ENCODE data around the gene SREBF2.
A peak's percentile ranks its signal among the peaks of the same experiment; 100 is the strongest.

SREBF2 gene

GRCh38 chr22:41909310-41910049, 76.6 kb downstream of the SREBF2 start:
- no peak for DNase-seq

- DNase-seq, result peak; percentile 44
Measured at GRCh38 chr22:41910050-41911000, 77.4 kb downstream of the SREBF2 start.

- peak; percentile 27 for DNase-seq
Measured at GRCh38 chr22:41911001-41911611, 78.2 kb downstream of the SREBF2 start.

- no peak for DNase-seq
Measured at GRCh38 chr22:41912338-41913039, 79.6 kb downstream of the SREBF2 start.

DNA sequence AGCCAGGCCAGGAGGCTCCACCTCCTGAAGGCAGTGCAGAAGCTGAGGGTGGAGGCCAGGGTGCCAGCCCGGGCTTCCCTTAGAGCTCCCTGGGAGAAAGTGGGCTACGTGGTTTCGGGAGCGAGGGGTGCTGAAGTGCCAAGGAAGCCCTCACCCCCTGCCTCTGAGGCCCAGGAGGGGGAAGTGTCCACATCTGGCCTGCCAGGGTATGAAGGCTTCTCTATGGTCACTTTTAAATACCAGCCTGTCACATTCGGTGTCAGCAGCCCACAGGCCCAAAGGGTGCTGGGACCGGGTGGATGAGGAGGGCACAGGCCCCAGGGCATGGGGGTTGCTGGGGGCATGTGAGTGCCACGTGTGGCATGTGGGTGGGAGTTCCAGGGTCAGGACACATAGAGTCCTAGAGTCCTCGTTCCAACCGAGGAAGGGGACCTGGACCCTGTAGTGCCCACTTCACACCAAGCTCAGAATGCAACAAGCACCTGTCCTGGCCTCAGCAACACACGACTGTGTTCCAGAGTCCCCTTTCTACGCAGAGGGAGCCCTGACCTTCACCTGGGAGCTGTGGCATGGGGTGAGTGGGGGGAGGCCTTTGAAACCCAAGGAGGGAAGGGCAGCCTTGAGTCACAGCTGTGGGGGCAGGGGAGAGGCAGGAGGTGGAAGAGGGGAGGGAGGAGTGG, 80.3 kb downstream of the SREBF2 start:
- DNase-seq, result no peak

DNA sequence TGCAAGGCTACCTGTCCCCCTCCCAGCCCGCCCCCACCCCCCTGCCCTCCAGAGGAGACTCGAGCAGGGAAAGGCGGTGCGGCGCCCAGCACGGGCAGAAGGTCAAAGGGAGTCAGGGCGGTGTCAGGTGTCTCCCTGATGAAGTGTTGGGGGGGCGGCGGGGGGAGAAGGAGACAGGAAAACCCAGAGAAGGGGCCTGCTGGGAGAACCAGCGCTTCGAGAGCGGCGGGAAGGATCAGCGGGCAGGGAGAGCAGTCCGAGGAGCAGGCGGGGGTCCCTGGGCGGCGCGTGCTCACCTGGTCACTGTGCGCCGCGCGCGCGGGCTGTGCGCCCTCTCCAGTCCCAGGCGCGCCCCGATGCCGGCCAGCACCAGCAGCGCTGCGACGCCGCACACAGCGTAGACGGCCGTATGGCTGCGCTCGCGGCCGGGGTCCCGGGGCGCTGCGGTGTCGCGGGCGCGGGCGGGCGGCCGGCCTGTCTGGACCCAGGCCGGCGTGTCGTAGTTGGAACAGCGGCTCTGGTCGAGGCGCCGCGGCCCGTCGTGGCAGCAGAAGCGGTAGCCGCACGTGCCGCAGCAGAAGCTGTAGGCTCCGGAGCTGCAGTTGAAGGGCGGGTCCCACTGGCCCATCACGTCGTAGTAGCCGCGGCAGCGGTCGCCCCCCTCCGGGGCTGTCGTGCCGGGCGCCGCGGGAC, 81.1 kb downstream of the SREBF2 start:
- no peak for DNase-seq

DNA sequence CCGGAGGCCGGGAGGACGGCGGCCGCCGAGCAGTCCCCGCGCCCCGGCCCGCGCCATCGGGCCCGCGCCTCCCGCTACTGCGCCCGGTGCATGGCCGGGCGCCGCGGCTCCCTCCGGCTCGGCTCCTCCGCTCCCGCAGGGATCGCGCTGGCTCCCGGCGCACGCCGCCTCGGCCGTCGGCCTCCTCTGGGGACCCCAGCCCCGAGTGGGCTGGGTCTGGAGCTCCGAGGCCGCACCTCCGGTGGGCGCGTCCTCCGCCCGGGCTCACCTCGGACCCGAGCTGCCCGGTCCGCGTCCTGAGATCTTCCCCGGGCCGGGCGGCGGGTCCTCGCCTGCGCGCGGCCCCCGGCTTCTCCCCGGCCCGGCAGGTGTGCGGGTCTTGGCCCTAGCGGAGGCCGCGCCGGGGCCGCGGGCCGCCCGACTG, 81.7 kb downstream of the SREBF2 start:
- no peak for DNase-seq

DNA sequence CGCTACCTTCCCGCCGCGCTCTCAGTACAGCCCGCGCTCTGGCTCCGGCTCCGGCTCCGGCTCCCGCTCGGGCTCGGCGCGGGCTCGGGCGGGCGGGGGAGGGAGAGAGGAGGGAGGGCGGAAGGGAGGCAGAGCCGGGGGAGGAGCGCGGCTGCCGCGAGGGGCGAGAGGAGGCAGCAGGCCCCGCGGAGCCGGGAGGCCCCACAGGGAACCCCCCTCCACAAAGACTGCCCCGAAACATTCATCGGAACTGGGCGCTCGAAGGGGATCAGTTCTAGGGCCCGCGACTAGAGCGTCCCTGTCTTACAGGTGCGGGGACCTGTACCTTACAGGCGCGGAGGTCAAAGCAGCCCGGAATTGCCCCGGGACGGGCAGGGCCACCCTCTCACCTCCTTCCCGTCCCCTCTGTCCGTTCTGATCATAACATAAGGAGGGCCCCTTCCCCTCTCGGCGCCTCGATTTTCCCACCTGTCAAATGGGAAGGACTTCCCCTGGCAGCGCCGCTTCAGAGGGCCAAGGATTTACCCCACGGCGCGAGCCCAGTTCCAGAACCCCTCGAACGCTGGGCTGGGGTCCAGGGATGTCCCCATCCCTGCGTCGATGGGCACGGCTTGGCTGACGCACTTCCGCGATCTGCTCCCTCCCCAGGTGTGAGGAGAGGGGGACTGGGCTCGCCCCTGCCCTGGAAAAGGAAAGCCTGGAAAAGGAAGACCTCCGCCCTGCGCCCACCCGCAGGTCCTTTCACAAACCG, 82.3 kb downstream of the SREBF2 start, which contains the start of gene SHISA8:
Gene SHISA8 (minus strand): TSS at position 40 of the 751 bp plus-strand sequence. CDS start 407 bp downstream, outside the sequence.
- peak; percentile 77 for DNase-seq

- no peak for DNase-seq
Measured at GRCh38 chr22:41915786-41916493, 83.0 kb downstream of the SREBF2 start.

GRCh38 chr22:41916745-41917358, 83.9 kb downstream of the SREBF2 start:
- no peak for DNase-seq

DNA sequence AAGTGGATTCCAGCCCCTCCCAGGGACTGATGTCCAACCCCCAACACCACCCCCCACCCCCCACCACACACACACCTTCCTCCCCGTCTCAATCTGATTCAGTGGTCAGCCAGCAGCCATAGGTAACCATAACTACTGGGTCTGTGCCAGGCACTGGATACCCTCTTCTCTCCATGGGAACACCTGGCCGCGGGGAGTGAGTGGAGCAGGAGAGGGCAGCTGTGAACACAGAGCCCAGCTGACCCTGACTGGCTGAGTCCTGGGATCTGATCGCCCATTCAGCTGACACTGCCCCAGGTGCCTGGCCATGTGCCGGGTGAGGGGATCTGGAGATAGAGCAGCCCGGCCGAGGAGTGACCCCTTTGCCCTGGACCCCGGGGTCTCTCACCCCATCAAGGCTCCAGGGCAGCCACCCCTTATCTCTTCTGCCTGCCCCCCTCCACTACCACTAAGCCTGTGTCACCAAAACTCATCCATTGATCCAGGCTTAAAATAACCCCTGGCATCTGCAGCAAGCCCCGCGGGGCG, 84.5 kb downstream of the SREBF2 start:
- no peak for DNase-seq

- DNase-seq, result peak; percentile 63
Measured at GRCh38 chr22:41917903-41918791, 85.2 kb downstream of the SREBF2 start.

DNA sequence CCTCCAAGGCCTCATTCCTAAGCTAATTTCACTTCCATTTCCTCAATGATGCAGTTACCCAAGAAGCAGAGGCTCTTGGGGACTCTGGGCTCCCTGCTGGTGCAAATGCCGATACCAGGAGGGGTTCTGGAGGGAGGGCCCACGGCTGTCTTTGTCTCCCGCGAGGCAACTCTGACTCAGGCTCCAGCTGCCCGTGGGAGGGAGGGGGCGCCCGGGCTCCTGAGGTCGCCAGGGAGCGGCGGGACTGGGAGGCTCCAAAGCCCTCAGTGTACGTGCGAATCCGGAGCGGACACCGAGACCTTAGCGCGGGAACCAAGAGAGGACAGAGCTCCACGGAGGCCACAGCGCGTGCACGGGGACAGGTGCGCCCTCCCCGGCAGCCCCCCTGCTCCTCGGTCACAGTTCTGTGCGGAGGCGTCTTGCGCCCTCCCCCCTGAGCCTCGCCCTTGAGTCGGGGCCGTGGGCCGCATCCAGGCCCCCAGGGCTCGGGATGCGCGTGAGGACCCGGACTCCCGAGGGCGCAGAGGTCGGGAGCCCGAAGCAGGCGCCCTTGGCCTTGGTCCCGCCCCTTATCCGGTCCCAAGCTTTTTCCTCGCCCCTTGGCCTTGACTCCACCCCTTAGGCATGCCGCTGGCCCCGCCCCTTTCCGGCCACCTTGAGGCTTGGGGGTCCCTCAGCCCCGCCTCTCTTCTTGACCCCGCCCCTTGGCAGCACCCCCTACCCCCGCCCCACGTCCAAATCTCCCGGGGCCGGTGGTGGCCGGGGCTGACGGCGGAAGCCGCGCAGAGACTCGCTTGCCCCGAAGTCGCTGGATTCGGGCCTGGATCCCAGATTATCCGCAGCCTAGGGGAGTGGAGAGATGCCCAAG, 86.7 kb downstream of the SREBF2 start:
- peak; percentile 64 for DNase-seq

- DNase-seq, result no peak
Measured at GRCh38 chr22:41920271-41920976, 87.5 kb downstream of the SREBF2 start.

GRCh38 chr22:41922328-41922727, 89.4 kb downstream of the SREBF2 start:
- no peak for DNase-seq

DNA sequence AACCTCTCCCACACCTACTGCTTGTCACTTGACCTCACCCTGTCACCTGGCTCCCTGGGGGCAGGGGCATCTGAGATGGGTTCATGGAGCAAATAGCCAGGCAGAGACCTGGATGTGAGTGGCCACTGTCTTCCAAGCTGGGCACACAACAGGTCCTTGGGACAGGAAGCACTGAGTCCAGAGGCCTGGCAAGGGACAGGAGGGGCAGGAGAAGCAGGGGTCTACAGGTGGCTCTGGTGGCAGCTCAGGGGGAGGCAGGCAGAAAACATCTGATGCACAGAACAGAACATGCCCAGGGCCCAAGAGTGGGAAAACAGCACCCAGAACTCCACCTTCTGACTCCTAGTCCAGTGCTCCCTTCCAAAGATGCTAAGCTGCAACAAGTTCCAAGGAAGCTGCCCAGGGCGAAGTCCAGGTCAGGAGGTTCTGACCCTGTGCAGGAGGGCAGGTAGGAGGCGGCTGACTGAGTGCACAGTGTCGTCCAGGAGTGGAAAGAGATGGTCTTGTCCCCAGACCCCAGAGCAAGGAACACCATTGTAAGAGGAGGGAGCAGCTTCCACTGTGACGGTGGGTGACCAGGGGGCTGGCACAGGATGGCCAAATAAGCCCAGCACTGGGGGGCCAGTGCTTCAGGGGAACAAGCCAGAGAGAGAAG, 90.2 kb downstream of the SREBF2 start:
- no peak for DNase-seq

All from CD4-positive, alpha-beta T cell treated with Interleukin-17A for 4 hours (primary cell).